B cell (primary cell): Measurements from ENCODE around the gene AMDHD2.

Source experiments
- EZH2 ChIP-seq: IDR thresholded peaks from 2 replicates; pipeline ENCODE4 v1.6.1; 2012; ENCODE audit warnings: borderline replicate concordance, low read depth, mild to moderate bottlenecking, moderate library complexity, low read length; ENCODE audit not compliant: insufficient read depth, poor library complexity, severe bottlenecking
- TF ChIP-seq, protein P1 (sequence below): fragments of 200-600 bp; IDR thresholded peaks from one replicate; pipeline ENCODE4 v1.8.0; 2022; ENCODE audit warnings: antibody characterized with exemption, mild to moderate bottlenecking

DNA sequence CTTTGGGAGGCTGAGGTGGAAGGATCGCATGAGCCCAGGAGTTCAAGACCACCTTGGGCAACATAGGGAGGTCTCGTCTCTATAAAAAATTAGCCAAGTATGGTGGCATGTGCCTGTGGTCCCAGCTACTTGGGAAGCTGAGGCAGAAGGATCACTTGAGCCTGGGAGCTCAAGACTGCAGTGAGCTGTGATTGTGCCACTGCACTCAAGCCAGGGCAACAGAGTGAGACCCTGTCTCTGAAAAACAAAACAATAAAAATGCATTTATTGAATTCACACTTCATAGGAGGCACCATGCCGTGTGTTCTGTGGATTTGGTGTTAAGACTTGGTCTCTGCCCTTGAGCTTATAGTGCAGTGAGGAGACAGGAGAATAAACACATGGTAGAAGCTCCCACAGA is 42.8 kb upstream of the AMDHD2 start:
- TF ChIP-seq EZH2, result no peak
- TF ChIP-seq, protein P1, sequence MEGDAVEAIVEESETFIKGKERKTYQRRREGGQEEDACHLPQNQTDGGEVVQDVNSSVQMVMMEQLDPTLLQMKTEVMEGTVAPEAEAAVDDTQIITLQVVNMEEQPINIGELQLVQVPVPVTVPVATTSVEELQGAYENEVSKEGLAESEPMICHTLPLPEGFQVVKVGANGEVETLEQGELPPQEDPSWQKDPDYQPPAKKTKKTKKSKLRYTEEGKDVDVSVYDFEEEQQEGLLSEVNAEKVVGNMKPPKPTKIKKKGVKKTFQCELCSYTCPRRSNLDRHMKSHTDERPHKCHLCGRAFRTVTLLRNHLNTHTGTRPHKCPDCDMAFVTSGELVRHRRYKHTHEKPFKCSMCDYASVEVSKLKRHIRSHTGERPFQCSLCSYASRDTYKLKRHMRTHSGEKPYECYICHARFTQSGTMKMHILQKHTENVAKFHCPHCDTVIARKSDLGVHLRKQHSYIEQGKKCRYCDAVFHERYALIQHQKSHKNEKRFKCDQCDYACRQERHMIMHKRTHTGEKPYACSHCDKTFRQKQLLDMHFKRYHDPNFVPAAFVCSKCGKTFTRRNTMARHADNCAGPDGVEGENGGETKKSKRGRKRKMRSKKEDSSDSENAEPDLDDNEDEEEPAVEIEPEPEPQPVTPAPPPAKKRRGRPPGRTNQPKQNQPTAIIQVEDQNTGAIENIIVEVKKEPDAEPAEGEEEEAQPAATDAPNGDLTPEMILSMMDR, result no peak
